IMR-90 (cell line): ENCODE measurements around the gene ASTL. TPM values are rescaled to one million over a fixed set of nuclear protein-coding genes. Genes with fewer than 3 reads are reported as not detected.

ENCODE experiments used
- ATAC-seq: fragments of 200-7000 bp; cut with Tn5 transposase; 2 replicates; pipeline ENCODE4 v1.9.1; 2020; ENCODE audit warnings: low read depth, mild to moderate bottlenecking, moderate library complexity
- BruUV-seq: library from RNA; stranded (reverse); fragments of 400-500 nt; replicated peaks from 2 replicates; lab custom pipeline; 2021; lab: Mats Ljungman, UMichigan
- CTCF ChIA-PET: fragments of 300-600 bp; formaldehyde crosslinking; extraction: SDS; loops from one replicate; lab custom pipeline; 2021; ENCODE audit warnings: antibody characterized with exemption; lab: Yijun Ruan, JAX
- POLR2A ChIA-PET: fragments of 300-600 bp; sonication (Branson Sonifier 250); formaldehyde crosslinking; loops from one replicate; lab custom pipeline; 2022; ENCODE audit warnings: antibody characterized with exemption; ENCODE audit not compliant: unreplicated experiment; lab: Charles Lee
- DNase-seq: peaks from one replicate; pipeline ENCODE4 v3.0.0; 2013
- H2AFZ ChIP-seq: replicated peaks from 2 replicates; pipeline ENCODE3; 2013; ENCODE audit warnings: low read length, mild to moderate bottlenecking; ENCODE audit not compliant: poor library complexity
- H2AK5ac ChIP-seq: 2 replicates; pipeline ENCODE4 v1.6.1; 2013; ENCODE audit warnings: low read depth, low read length, inconsistent platforms
- H2AK9ac ChIP-seq: replicated peaks from 2 replicates; pipeline ENCODE3; 2013; ENCODE audit warnings: mild to moderate bottlenecking, low read depth, low read length, moderate library complexity; ENCODE audit not compliant: poor library complexity
- H2BK120ac ChIP-seq: 2 replicates; pipeline ENCODE4 v1.6.1; 2013; ENCODE audit warnings: low read depth, low read length, inconsistent platforms
- H2BK15ac ChIP-seq: 3 replicates; pipeline ENCODE4 v1.6.1; 2013; ENCODE audit warnings: low read depth, low read length, inconsistent platforms
- H2BK20ac ChIP-seq: 2 replicates; pipeline ENCODE4 v1.6.1; 2013; ENCODE audit warnings: low read depth, mild to moderate bottlenecking, inconsistent platforms, low read length, moderate library complexity
- H2BK5ac ChIP-seq: 2 replicates; pipeline ENCODE4 v1.6.1; 2013; ENCODE audit warnings: mild to moderate bottlenecking, low read depth, low read length, inconsistent platforms; ENCODE audit not compliant: poor library complexity, severe bottlenecking
- H3K14ac ChIP-seq: replicated peaks from 2 replicates; pipeline ENCODE4 v1.6.1; 2013; ENCODE audit warnings: low read depth, low read length, inconsistent platforms
- H3K18ac ChIP-seq: 2 replicates; pipeline ENCODE4 v1.6.1; 2013; ENCODE audit warnings: low read depth, low read length, control low read depth
- H3K23ac ChIP-seq: 2 replicates; pipeline ENCODE4 v1.6.1; 2013; ENCODE audit warnings: low read depth, low read length, inconsistent platforms
- H3K27ac ChIP-seq: 2 replicates; pipeline ENCODE4 v1.5.1; 2013; ENCODE audit warnings: mild to moderate bottlenecking, control low read depth, low read length; ENCODE audit not compliant: insufficient read depth
- H3K27me3 ChIP-seq: 2 replicates; pipeline ENCODE4 v1.6.1; 2013; ENCODE audit warnings: low read length; ENCODE audit not compliant: control insufficient read depth, insufficient read depth
- H3K36me3 ChIP-seq: 2 replicates; pipeline ENCODE4 v1.6.1; 2013; ENCODE audit warnings: low read length, mixed read lengths; ENCODE audit not compliant: control insufficient read depth, insufficient read depth
- H3K4ac ChIP-seq: 2 replicates; pipeline ENCODE4 v1.6.1; 2013; ENCODE audit warnings: low read depth, low read length, inconsistent platforms
- H3K4me1 ChIP-seq: 2 replicates; pipeline ENCODE4 v1.6.1; 2013; ENCODE audit warnings: low read length, mixed read lengths; ENCODE audit not compliant: control insufficient read depth, insufficient read depth
- H3K4me2 ChIP-seq: 2 replicates; pipeline ENCODE4 v1.6.1; 2013; ENCODE audit warnings: low read depth, mild to moderate bottlenecking, control low read depth, low read length, moderate library complexity
- H3K4me3 ChIP-seq: 2 replicates; pipeline ENCODE4 v1.5.1; 2013; ENCODE audit warnings: low read depth, mild to moderate bottlenecking, control low read depth, low read length, moderate library complexity; ENCODE audit not compliant: insufficient read depth
- H3K56ac ChIP-seq: 2 replicates; pipeline ENCODE4 v1.6.1; 2013; ENCODE audit warnings: low read length, inconsistent platforms; ENCODE audit not compliant: insufficient read depth; ENCODE audit errors: extremely low read depth
- H3K79me1 ChIP-seq, 2 experiments: 2 replicates each; pipeline ENCODE4 v1.6.1; 2013; ENCODE audit warnings: low read length in 2 of 2, inconsistent platforms in 1 of 2, low read depth in 1 of 2
- H3K9ac ChIP-seq: 2 replicates; pipeline ENCODE4 v1.6.1; 2013; ENCODE audit warnings: low read depth, low read length, control low read depth
- H3K9me1 ChIP-seq: 2 replicates; pipeline ENCODE4 v1.6.1; 2013; ENCODE audit warnings: low read length, inconsistent platforms; ENCODE audit not compliant: insufficient read depth
- H3K9me3 ChIP-seq: 2 replicates; pipeline ENCODE4 v1.6.1; 2013; ENCODE audit warnings: low read length; ENCODE audit not compliant: control insufficient read depth, insufficient read depth
- H4K20me1 ChIP-seq: 2 replicates; pipeline ENCODE4 v1.6.1; 2013; ENCODE audit warnings: low read length, inconsistent platforms; ENCODE audit not compliant: insufficient read depth
- H4K5ac ChIP-seq: 2 replicates; pipeline ENCODE4 v1.6.1; 2013; ENCODE audit warnings: mild to moderate bottlenecking, low read depth, low read length, control low read depth
- H4K8ac ChIP-seq, 2 experiments: 2 replicates each; pipeline ENCODE4 v1.6.1; 2013; ENCODE audit warnings: low read depth in 2 of 2, low read length in 2 of 2, control low read depth in 1 of 2, inconsistent platforms in 1 of 2
- H4K91ac ChIP-seq: 2 replicates; pipeline ENCODE4 v1.6.1; 2013; ENCODE audit warnings: low read depth, low read length, inconsistent platforms; ENCODE audit not compliant: insufficient read depth
- BHLHE40 ChIP-seq: fragments of 150-350 bp; IDR thresholded peaks from 2 replicates; pipeline ENCODE4 v1.6.1; 2016; ENCODE audit warnings: mild to moderate bottlenecking, low read depth, low read length
- CHD1 ChIP-seq: IDR thresholded peaks from 2 replicates; pipeline ENCODE4 v1.6.1; 2012; ENCODE audit warnings: low read depth, low read length, improper control_type of control experiment
- FOS ChIP-seq: fragments of 150-350 bp; IDR thresholded peaks from 2 replicates; pipeline ENCODE4 v1.6.1; 2016; ENCODE audit warnings: low read depth, low read length
- MAFK ChIP-seq: IDR thresholded peaks from 2 replicates; pipeline ENCODE4 v1.6.1; 2012; ENCODE audit warnings: low read depth, low read length, improper control_type of control experiment
- MAZ ChIP-seq: IDR thresholded peaks from 2 replicates; pipeline ENCODE4 v1.6.1; 2012; ENCODE audit warnings: low read depth, mild to moderate bottlenecking, low read length, improper control_type of control experiment, moderate library complexity, borderline replicate concordance
- RAD21 ChIP-seq: IDR thresholded peaks from 2 replicates; pipeline ENCODE4 v1.6.1; 2012; ENCODE audit warnings: low read length, improper control_type of control experiment
- WGBS, 2 experiments: methylation state at CpG; one replicate each; pipeline versions ENCODE4 v1.1.5 to v1.1.7; 2013; ENCODE audit warnings: missing lambda C conversion rate in 2 of 2; ENCODE audit not compliant: insufficient read length in 1 of 2; ENCODE audit errors: extremely low coverage in 2 of 2; 5-methylcytosine and 5-hydroxymethylcytosine counted together
- dilution Hi-C: fragments of 300-500 bp; cut with HindIII; formaldehyde crosslinking; loops from one replicate; pipeline ENCODE4 v1.14.3; 2018; ENCODE audit warnings: low sequenced_read_pairs; ENCODE audit not compliant: unreplicated experiment
- in situ Hi-C: fragments of 300-500 bp; cut with MboI; formaldehyde crosslinking; loops from 3 replicates; pipeline ENCODE4 v1.14.3; 2019; ENCODE audit warnings: low sequenced_read_pairs, inconsistent platforms, mixed read lengths
- intact Hi-C: fragments of 100-400 bp; cut with micrococcal nuclease; formaldehyde crosslinking; loops from 2 replicates; pipeline ENCODE4 v1.10.0; 2022
- polyA plus RNA-seq, 3 experiments: library from polyadenylated mRNA; depleted of rRNA; stranded (reverse); fragments of >200 nt; gene quantifications; 2 replicates each; pipeline ENCODE4 v1.2.3, GENCODE V29; 2012; ENCODE audit warnings: low replicate concordance in 1 of 3
- total RNA-seq: library from RNA; depleted of rRNA; stranded (reverse); fragments of >200 nt; gene quantifications from 2 replicates; pipeline ENCODE4 v1.2.3, GENCODE V29; 2012

ASTL gene
- total and polyA plus RNA-seq, 2 of the 4 experiments (the other 2 are of a cell fraction), result not detected

- Histone ChIP-seq H2AK5ac (no peak overlapping the region), H2BK120ac (no peak overlapping the region), H3K23ac (no peak overlapping the region), H3K4ac (no peak overlapping the region), H2AFZ (no peak overlapping the region), H3K27ac (no peak overlapping the region), H2AK9ac (no peak overlapping the region), H3K36me3 (no peaks in the 10 kb centered on the region), H4K5ac (no peak overlapping the region), H2BK20ac (no peak overlapping the region), H3K18ac (no peak overlapping the region), H3K9ac (no peak overlapping the region), H3K9me3 (no peaks in the 10 kb centered on the region; the same call in 1 of the 2 replicates), H3K4me2 (no peak overlapping the region), H3K9me1 (no peaks in the 10 kb centered on the region), H3K14ac (no peak overlapping the region), H4K91ac (no peak overlapping the region), H4K8ac (no peak overlapping the region), H3K79me1 (no peaks in the 10 kb centered on the region), H4K20me1 (no peaks in the 10 kb centered on the region; the same call in 1 of the 2 replicates), H3K56ac (no peak overlapping the region), H3K4me3 (no peak overlapping the region), H3K27me3 (peaks cover 52% of the 10 kb centered on the region), H2BK5ac (no peak overlapping the region), H3K4me1 (no peaks in the 10 kb centered on the region), H2BK15ac (no peak overlapping the region)
- BruUV-seq, result no TSS peak
- DNase-seq (no peak), ATAC-seq (no peak)
- no CpG with 5 or more reads among the region's 6 CpGs for WGBS, 2 experiments
- POLR2A ChIA-PET, result no interaction called here
- no peak for TF ChIP-seq FOS
- TF ChIP-seq MAZ, result no peak
- TF ChIP-seq BHLHE40, result no peak
- TF ChIP-seq RAD21, result no peak
- TF ChIP-seq MAFK, result no peak
- TF ChIP-seq CHD1, result no peak
- dilution Hi-C loops, result no loop called here
- CTCF ChIA-PET, result no interaction called here
- intact Hi-C loops, result no loop called here
- in situ Hi-C loops, result no loop called here
Measured at GRCh38 chr2:96128456-96128855, 9.8 kb downstream of the ASTL start.
